ENCODE data around the gene KIF26A.
"Not testable (repeated sequence)": the region's sequence is repeated elsewhere in the genome, so short reads cannot be mapped to it uniquely, and the experiment has no call there.

The KIF26A gene

GRCh38 chr14:104195361-104195760 lies 57.0 kb downstream of the KIF26A start:
- no peak for DNase-seq

- no peak for DNase-seq
Observed at GRCh38 chr14:104195878-104196277, 57.5 kb downstream of the KIF26A start.

DNA sequence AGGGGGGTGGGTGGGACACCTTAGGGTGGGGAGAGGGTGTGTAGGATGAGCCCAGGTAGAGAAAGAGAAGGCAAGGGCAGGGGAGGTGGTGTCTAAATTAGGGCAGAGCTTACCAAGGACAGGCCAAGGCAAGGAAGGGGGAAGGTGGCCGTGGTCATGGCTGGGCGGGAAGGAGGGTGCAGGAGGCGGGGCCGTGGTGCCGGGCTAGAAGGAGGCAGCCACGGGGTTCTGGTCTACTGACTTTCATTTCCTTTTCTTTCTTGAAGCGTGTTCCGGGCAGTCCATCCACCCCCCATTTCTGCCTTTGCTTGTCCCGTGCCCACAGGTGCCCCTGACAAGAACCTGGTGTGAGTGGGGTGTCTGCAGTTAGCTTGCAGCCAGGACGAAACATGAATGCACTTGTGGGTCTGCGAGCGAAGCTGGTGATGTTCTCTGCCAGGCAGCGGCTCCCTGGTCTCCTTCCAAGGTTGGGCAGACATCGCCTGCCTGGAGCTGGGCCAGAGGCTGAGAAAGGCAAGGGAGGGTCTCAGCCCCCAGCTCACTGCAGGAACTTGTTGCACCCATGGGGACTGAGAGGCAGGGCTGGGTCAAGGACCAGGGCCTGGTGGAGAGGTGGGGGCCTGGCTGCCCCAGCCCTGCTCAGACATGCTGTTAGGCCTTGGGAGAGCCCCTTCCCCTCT lies 58.2 kb downstream of the KIF26A start:
- DNase-seq, result no peak

DNA sequence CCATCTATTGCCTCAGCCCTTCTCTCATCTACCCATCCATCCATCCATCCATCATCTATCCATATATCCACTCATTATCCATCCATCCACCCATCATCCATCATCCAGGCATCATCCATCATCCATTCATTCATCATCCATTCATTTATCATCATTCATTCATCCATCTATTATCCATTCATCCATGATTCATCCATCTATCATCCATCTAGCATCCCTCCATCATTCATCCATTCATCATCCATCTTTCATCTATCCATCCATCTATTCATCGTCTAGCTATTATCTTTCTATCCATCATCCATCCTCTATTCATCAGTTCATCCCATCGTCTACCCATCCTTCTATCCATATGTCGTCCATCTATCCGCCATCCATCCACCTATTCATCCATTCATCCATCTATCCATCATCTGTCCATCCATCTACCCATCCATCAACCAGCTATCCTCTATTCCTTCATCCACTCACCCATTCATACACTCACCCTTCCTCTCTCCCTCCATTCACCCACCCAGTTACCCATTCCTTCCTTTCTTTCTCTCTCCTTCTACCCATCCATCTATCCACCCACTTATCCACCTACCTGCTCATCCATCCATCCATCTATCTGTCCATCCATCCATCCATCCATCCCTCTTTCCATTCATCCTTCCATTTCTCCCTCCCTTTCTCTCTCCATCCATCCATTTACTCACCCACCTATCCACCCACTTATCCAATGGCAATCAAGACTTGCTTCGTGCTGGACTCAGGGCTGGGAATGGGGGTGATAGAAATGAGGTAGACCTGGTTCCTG lies 59.3 kb downstream of the KIF26A start:
- no peak for DNase-seq

- no peak for DNase-seq
Observed at GRCh38 chr14:104199266-104199895, 61.0 kb downstream of the KIF26A start.

GRCh38 chr14:104200106-104200505 lies 61.7 kb downstream of the KIF26A start:
- DNase-seq, result no peak

DNA sequence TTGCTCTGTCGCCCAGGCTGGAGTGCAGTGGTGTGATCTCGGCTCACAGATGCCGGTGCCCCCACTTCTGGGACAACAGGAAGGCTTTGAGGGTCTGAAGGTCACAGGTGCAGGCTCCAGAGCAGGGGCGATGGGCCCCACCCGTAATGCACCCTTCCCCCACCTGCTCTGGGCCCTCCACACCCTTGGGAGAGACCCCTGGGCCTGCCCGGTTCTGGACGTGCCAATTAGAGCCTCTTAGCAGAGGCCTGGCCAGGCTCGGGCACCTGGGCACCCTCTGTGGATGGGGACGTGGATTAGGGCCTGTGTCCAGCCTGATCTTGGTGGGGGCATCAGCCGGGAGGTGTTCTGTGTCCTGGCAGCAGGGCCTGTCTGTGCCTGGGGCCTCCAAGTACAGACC lies 62.2 kb downstream of the KIF26A start:
- DNase-seq, result no peak

DNA sequence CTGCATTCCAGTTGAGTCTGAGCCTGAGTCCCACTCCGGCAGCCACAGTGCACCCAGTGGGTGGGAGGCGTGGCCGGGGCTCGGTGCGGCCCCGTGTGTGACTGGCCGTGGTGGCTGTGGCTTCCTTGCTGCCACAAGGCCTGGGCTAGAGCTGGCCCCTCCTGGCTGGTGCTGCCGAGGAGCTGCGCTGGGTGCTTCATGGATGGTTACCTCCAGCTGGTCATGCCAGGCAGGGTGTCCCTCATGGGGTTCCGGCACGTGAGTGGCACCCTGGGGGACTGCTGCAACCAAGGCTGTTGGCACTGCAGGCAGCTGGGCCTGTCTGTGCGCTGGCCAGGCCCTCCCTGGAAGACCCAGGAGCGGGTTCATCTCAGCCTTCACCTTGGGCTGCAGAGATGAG lies 62.7 kb downstream of the KIF26A start:
- no peak for DNase-seq

DNA sequence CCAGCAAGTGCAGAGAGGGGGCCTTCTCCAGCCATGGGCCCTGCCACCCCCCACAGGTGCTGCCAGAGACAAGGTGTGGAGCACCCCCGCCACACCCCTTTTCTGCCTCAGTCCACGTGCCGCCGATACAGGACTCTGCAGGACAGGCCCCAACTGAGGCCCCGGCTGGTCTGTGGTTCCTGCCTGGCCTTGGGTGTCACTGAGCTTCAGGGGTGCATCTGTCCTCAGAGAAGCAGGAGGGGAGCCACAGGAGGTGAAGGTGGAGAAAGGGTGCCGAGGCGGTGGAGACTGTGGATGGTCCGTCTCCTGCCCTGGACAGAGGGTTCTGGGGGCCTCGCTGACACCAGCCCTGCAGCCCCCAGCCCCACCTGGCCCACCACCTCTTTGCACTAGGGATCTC lies 63.1 kb downstream of the KIF26A start:
- no peak for DNase-seq

DNA sequence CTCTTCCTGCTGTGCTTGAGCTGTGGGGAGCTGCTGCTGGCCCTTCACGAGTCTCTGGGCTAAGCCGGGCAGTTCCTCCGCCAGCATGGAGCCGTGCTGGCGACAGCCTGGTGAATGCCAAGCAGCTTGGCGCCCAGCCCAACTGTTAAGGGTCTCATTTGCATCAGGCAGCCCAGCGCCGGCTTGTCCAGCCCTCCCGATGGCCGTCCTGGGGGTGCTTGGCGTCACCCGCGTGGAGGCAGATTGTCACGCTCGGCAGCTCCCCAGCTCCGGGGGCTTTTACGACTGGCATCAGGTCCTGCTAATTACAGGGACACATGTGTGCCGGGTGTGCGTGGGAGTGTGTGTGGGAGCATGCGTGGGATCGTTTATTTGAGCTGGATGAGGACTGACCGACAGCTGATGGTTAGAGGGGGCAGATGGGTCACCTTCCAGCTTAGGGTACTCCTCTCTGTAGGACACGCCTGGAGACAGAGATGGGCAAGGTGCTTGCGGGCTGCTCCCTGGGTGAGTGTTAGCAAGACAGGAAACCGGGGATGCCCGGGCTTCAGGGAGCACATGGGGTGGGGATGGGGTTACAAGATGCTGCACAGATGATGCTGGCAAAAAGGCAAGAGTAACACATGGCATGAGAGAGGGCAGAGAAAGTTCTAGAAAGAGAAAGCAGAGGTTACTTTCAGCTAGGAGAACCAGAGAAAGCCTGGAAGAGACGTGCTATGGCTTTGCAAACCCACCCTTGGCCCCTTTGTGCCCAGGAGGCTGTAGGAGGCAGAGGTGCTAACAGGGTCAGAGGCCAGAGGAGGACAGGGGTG lies 64.1 kb downstream of the KIF26A start:
- DNase-seq, result no peak

DNA sequence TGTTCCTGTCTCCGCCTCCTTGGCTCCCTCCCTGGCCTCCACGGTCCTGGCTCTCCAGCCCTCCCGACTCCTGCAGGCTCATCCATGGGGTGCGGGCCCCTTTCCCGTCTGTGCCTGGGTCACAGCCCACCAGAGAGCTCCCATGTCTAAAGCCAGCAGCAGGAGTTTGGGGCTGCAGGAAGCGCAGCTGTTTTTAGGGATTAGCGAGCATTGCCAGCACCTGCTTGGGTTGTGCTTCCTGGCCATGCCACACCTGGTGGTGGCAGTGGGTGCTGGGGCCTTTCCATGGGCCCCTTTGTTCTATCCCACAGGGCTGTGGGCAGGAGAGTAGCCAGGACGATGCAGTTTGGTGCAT lies 64.7 kb downstream of the KIF26A start:
- DNase-seq, result no peak

GRCh38 chr14:104204660-104205149 lies 66.3 kb downstream of the KIF26A start:
- DNase-seq, result no peak

DNA sequence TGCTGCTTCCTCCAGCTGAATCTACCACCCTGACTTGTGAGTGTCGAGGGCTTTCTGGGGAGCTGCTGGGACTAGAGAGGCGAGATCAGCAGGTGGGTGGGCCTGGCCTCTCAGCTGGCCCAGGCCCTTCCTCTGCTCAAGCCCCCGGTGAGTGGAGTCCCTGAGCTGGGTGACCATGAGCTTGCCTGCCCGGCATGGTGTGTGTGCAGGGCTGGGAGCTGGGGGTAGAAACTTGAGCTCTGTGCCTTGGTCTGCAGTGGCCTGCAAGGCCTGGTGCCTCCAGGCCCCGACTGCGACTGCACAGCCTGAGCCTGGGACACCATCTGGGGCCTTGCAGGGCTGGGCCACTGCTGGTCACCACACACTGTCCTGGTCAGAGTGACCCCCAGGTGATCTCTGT lies 67.4 kb downstream of the KIF26A start:
- no peak for DNase-seq

DNA sequence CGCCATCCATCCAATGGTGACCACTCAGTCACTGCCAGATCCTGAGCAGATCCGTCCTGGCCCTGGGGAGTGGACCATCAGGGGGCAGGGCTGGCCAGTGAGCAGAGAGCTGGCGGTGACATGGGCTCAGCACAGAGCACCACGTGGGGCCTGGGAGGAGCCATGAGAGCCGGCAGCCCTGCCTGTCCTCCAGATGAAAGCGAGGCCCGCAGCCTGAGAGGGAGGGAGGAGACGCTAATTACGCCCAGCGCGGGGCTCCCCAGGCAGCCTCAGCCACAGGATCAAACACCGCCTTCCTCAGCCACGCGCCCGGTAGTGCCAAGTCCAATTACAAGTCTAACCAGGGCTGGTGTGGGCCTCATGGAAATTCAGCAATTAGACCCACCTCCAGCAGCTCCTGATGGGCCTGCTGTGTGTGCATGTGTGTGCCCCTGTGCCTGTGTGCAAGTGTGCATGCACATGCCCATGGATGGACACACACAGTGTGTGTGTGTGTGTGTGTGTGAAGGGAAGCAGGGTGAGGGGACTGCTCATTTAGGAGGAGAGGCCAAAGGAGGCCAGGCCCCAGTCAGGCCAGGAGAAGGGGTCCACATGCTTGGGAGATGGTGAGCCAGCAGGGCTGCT lies 68.0 kb downstream of the KIF26A start:
- DNase-seq, result no peak

DNA sequence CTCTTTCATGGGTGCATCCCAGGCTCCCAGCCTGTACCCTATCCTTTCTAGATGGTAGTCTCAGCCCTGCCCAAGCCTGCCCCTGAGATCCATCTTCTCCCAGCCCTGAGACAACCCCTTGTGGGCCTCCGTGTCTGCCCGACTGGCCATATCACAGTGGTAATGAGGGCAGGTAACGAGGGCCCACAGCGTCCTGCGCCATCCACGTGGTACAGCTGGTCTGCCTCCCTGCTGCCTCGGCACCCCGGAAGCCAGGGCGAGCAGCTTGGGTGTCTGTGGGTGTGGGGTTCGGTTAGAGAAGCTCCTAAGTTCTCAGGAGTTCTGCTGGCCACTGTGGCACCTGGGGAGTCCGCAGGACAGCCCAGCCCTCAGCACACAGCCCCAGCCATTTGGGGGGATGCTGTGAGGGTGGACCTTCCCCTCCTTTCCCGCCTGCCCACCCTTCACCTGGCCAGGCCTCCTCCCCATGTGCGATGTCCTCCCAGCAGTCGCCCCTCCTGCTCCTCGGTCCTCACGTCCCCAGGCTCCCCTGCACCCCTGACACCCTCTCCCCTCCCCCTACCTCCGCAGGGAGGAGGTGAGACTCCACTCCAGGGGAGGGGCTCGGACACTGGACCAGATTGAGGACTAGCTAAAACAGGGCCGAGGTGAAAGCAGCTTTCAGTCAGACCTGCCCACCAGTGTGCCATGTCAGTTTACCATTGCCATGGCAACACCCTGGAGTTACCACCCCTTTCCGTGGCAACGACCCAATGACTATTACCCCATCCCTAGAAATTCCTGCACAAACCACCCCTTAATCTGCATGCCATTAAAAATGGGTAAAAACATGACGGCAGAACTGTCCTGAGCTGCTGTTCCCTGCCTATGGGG lies 69.0 kb downstream of the KIF26A start:
- DNase-seq, result no peak

- DNase-seq, result not testable (repeated sequence)
Observed at GRCh38 chr14:104208015-104208295, 69.6 kb downstream of the KIF26A start.

DNA sequence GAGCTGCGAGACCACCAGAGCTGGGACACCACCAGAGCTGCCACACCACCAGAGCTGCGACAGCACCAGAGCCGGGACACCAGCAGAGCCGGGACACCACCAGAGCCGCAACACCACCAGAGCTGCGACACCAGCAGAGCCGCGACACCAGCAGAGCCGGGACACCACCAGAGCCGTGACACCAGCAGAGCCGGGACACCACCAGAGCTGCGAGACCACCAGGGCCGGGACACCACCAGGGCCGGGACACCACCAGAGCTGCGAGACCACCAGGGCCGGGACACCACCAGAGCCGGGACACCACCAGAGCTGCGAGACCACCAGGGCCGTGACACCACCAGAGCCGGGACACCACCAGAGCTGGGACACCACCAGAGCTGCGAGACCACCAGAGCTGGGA lies 69.9 kb downstream of the KIF26A start:
- not testable (repeated sequence) for DNase-seq

GRCh38 chr14:104209071-104209470 lies 70.7 kb downstream of the KIF26A start:
- not testable (repeated sequence) for DNase-seq

- DNase-seq, result no peak
Observed at GRCh38 chr14:104209985-104210816, 71.8 kb downstream of the KIF26A start.

- no peak for DNase-seq
Observed at GRCh38 chr14:104210817-104211195, 72.4 kb downstream of the KIF26A start.

GRCh38 chr14:104211215-104211614 lies 72.8 kb downstream of the KIF26A start:
- DNase-seq, result no peak
